ENCODE data around the gene ZNF536. TPM values are rescaled to one million over a fixed set of nuclear protein-coding genes. Genes with fewer than 3 reads are reported as not detected.

Gene ZNF536
- polyA plus RNA-seq, 1 donor (not counting 4 experiments of a cell fraction or from before 2014, with no cell fraction given) = not detected

GRCh38 chr19:30351774-30352173 is 20.4 kb upstream of the ZNF536 start:
- dilution Hi-C loops (cut with MboI; ENCODE audit: extremely low pct_ligation_motif_present, low sequenced_read_pairs) = no loop called here
- FAIRE-seq = no peak
- no peak for DNase-seq (ENCODE audit: low read depth, low spot score)
- no peaks in the 10 kb centered on the region for H4K20me1 ChIP-seq (ENCODE audit: control insufficient read depth, extremely low read depth, insufficient read depth, low read length)
- H3K9me1 ChIP-seq (ENCODE audit: control insufficient read depth, extremely low read depth, insufficient read depth, low read length) = no peaks in the 10 kb centered on the region
- no peak overlapping the region for H3K4me3 ChIP-seq (ENCODE audit: control insufficient read depth in 2 of 3, extremely low read depth in 1 of 3, insufficient read depth in 2 of 3, low read depth in 1 of 3, low read length in 3 of 3)
- no peak overlapping the region for H3K9ac ChIP-seq (ENCODE audit: control insufficient read depth, extremely low read depth, insufficient read depth, low read length)
- no peaks in the 10 kb centered on the region for H3K27me3 ChIP-seq (ENCODE audit: control insufficient read depth, extremely low read depth, insufficient read depth, low read length)
- no peak overlapping the region for H2AFZ ChIP-seq (ENCODE audit: control insufficient read depth, low read length)
- no peak overlapping the region for H3K4me2 ChIP-seq (ENCODE audit: control insufficient read depth, extremely low read depth, insufficient read depth, low read depth, low read length)
- no peaks in the 10 kb centered on the region for H3K36me3 ChIP-seq (ENCODE audit: control insufficient read depth in 2 of 2, extremely low read depth in 1 of 2, insufficient read depth in 2 of 2, low read length in 2 of 2)
- TF ChIP-seq CTCF (optimal IDR thresholded peaks at IDR 0.05 in 1 of 3, IDR thresholded peaks at IDR 0.05 in 1 of 3, conservative IDR thresholded peaks at IDR 0.05 in 1 of 3; ENCODE audit: extremely low read depth in 1 of 3, insufficient read depth in 2 of 3, low read length in 3 of 3) (no peak), EZH2 (IDR thresholded peaks at IDR 0.05; ENCODE audit: low read length) (no peak)
- H3K4me1 ChIP-seq (ENCODE audit: control insufficient read depth, extremely low read depth, insufficient read depth, low read length) = no peaks in the 10 kb centered on the region
- no peaks in the 10 kb centered on the region for H3K79me2 ChIP-seq (ENCODE audit: control insufficient read depth, insufficient read depth, low read length)
- no peaks in the 10 kb centered on the region for H3K9me3 ChIP-seq (ENCODE audit: control insufficient read depth, low read depth, low read length)
- no peak overlapping the region for H3K27ac ChIP-seq (ENCODE audit: control insufficient read depth, insufficient read depth, low read length)

- H3K27me3 ChIP-seq (ENCODE audit: control insufficient read depth, extremely low read depth, insufficient read depth, low read length) = no peaks in the 10 kb centered on the region
- DNase-seq (ENCODE audit: low read depth, low spot score) = no peak
- no peak overlapping the region for H3K4me2 ChIP-seq (ENCODE audit: control insufficient read depth, extremely low read depth, insufficient read depth, low read depth, low read length)
- no peaks in the 10 kb centered on the region for H3K36me3 ChIP-seq (ENCODE audit: control insufficient read depth in 2 of 2, extremely low read depth in 1 of 2, insufficient read depth in 2 of 2, low read length in 2 of 2)
- no peaks in the 10 kb centered on the region for H3K9me3 ChIP-seq (ENCODE audit: control insufficient read depth, low read depth, low read length)
- dilution Hi-C loops (cut with MboI; ENCODE audit: extremely low pct_ligation_motif_present, low sequenced_read_pairs) = no loop called here
- no peak for TF ChIP-seq CTCF (optimal IDR thresholded peaks at IDR 0.05 in 1 of 3, IDR thresholded peaks at IDR 0.05 in 1 of 3, conservative IDR thresholded peaks at IDR 0.05 in 1 of 3; ENCODE audit: extremely low read depth in 1 of 3, insufficient read depth in 2 of 3, low read length in 3 of 3)
- TF ChIP-seq EZH2 (IDR thresholded peaks at IDR 0.05; ENCODE audit: low read length) = no peak
- H3K4me1 ChIP-seq (ENCODE audit: control insufficient read depth, extremely low read depth, insufficient read depth, low read length) = no peaks in the 10 kb centered on the region
- FAIRE-seq = no peak
- no peak overlapping the region for H3K9ac ChIP-seq (ENCODE audit: control insufficient read depth, extremely low read depth, insufficient read depth, low read length)
- H2AFZ ChIP-seq (ENCODE audit: control insufficient read depth, low read length) = no peak overlapping the region
- no peaks in the 10 kb centered on the region for H3K79me2 ChIP-seq (ENCODE audit: control insufficient read depth, insufficient read depth, low read length)
- H4K20me1 ChIP-seq (ENCODE audit: control insufficient read depth, extremely low read depth, insufficient read depth, low read length) = no peaks in the 10 kb centered on the region
- H3K4me3 ChIP-seq (ENCODE audit: control insufficient read depth in 2 of 3, extremely low read depth in 1 of 3, insufficient read depth in 2 of 3, low read depth in 1 of 3, low read length in 3 of 3) = no peak overlapping the region
- H3K9me1 ChIP-seq (ENCODE audit: control insufficient read depth, extremely low read depth, insufficient read depth, low read length) = no peaks in the 10 kb centered on the region
- H3K27ac ChIP-seq (ENCODE audit: control insufficient read depth, insufficient read depth, low read length) = no peak overlapping the region
Observed at GRCh38 chr19:30353394-30353945, 18.7 kb upstream of the ZNF536 start.

Data from keratinocyte (primary cell).